SKM-1 treated with dmso at 0.1 percent for 144 hours (cell line): ENCODE results near the gene TMEM184B.
"Not testable (repeated sequence)": the region's sequence is repeated elsewhere in the genome, so short reads cannot be mapped to it uniquely, and the experiment has no call there.

Experiments
- DNase-seq: peaks from one replicate; lab custom pipeline; 2025; ENCODE audit not compliant: unreplicated experiment; lab: John Stamatoyannopoulos, UW

The TMEM184B gene

DNA sequence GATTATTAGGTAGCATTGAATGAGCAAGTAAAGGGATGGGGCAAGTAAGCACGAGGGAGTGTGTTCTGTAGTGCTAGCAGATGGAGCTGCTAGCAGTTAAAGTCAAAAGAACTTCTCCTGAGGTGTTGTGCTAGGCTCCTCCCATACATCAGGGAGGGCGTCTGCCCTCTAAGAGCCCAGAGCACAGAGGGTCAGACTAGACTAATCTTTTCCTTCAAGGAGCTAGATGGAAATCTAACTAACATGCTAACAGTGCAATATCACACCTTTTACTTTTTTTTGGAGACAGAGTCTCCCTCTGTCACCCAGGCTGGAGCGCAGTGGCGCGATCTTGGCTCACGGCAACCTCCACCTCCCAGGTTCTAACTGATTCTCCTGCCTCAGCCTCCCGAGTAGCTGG is 88.0 kb downstream of the TMEM184B start:
- DNase-seq: no peak

- peak; percentile 99 for DNase-seq
These were observed 91.2 kb downstream of the TMEM184B start, which contains the start of gene PLA2G6 for GRCh38 chr22:38181453-38182200. TSS of gene PLA2G6 (minus strand) at chr22:38181830. CDS start at chr22:38169426, 12,404 bp downstream.

DNA sequence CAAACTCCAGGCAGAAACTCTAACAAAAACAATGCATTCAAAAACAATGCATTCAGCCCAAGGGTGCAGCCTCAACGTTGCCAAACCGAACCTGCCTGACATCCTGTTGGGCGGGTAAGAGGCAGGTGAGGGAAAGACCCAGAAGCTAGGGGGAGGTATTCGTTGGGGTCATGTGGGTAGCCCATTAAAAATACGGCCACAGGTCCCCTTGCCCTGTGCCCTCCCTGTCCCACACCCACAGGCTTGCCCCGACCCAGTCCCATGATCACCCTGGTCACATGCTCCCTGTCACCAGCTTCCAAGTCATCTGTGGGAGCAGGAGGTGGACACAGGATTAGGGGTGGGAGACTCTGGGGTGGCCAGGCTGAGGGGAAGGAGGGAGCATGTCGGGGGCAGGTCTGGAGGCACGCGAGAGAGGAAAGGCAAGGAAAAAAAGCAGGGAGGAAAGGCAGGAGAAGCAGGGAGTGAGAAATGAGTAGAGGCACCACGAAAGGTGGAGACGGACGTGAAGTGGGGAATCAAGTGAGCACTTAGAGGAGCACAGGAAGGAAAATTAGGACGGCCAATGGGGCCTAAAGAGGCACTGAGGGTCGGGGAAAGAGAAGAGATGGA is 91.9 kb downstream of the TMEM184B start:
- DNase-seq: no peak

DNA sequence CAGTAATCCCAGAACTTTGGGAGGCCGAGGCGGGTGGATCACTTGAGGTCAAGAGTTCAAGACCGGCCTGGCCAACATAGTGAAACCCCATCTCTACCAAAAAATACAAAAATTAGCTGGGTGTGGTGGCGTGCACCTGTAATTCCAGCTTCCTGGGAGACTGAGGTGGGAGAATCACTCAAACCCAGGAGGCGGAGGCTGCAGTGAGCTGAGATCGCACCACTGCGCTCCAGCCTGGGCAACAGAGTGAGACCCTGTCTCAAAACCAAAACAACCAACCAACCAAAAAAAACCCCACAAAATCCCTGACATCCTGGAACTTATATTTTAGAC is 94.2 kb downstream of the TMEM184B start:
- DNase-seq: not testable (repeated sequence)

- DNase-seq: no peak
These were observed 94.7 kb downstream of the TMEM184B start for GRCh38 chr22:38177926-38178604.

GRCh38 chr22:38177571-38177925 is 95.3 kb downstream of the TMEM184B start:
- not testable (repeated sequence) for DNase-seq

- no peak for DNase-seq
These were observed 95.8 kb downstream of the TMEM184B start for GRCh38 chr22:38177044-38177443.

- peak; percentile 57 for DNase-seq
These were observed 96.6 kb downstream of the TMEM184B start for GRCh38 chr22:38176170-38176741.

- no peak for DNase-seq
These were observed 97.3 kb downstream of the TMEM184B start for GRCh38 chr22:38175206-38176118.

DNA sequence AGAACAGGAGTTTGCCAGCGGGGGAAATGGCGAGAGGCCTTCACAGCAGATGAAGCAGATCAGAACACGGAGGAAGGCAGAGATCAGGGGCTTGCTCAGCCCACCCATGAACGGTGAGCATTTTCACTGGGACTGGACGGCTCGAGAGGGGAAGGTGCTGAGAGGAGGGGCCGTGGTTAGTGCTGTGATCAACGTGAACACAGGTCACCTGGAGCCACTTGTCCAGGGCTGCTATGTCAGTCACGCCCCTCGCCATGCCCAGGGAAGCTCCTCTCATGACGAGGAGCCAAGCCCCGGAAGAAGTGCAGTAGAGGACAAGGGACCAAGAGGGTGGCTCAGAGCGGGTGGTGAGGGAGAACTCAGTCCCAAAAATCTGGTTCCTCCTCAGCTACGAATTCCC is 98.2 kb downstream of the TMEM184B start:
- DNase-seq: no peak

GRCh38 chr22:38173641-38173906 is 99.2 kb downstream of the TMEM184B start:
- no peak for DNase-seq

GRCh38 chr22:38172832-38173640 is 99.8 kb downstream of the TMEM184B start:
- DNase-seq: peak; percentile 16

DNA sequence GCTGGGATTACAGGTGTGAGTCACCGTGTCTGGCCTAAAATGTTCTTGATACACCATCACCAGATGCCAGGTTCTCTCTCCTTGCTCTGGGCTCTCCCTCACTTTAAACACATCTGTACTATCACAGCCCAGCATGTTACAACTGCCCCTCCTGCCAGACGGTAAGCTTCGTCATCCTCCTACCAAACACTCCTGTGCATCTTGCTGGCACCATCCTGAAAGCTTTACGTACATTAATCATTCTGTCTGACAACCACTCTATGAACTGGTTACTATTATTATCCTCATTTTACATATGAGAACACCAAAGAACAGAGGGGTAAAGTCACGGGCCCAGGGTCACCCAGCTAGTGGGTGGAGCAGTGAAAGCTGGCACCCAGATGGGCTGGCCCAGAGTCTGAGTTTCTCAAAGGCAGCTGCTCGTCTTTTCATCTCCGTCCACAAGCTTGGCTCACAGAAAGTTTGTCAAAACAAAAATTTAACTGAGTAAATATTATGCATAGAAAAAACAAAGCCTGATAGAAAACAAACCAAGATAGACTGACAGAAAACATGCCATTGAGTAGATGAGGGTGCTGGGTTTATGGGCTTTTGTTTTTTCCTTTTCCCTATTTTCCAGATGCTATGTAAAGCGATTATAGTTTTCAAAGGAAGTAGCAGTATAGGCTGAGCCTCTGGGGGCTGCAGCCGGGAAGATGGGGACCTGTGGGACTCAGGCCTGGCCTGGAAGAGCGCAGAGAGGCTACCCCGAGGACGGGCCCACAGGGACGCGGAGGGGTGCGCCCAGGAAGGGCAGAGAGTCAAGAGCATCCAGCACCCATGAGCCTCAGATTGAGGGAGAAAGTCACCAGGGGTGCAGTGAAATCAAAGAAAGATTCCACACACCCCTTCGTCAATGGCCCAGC is 100.6 kb downstream of the TMEM184B start:
- no peak for DNase-seq

DNA sequence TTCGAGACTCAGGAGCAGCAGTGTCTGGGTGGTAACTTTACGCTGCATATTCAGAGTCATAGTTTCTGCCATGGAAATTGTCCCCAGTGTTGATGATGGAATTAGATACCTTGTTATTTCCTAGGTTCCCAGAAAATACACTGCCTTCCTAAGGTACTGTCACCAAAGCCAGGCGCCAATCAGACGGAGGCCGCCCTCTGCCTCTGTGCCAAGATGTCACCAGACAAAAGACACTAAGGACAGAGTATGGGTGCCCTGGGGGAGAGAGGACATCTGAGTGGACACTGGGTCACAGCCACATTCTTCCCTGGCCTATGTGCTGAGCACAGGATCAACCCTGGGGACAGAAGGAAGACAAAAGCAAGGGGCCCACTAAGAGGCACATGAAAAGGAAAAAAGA is 102.3 kb downstream of the TMEM184B start:
- no peak for DNase-seq
